ENCODE results near the gene MNDA.

The MNDA gene

DNA sequence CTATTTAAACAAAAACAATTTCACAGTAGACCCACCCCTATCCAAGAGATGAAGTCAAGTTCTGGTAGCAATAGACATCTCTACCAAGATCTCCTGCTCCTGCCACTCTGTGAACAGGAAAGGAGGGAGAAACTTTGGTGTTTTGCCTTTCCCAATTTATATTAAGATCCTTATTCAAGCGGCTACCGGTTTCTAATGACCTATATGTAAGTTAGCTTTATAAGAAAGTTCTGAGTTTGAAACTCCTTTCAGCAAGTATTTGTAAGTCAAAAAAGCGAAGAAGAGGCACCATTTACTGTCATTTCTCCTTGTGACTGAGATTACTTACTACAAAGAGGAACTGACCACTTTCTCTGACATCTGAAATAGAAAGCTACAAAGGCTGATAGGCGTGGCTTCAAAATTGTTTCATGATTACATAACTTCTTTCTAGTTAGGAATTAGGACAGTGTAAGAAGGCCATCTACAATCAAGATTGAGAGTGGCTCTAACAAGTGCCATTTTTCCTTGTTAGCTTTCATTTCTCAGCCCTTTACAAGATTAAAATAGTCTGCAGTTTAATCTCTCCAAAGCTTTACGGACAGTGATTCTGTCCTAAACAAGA is at the start of gene MNDA:
Gene MNDA, plus strand, starts transcription at position 448 of the 604 bp plus-strand sequence. CDS start 10,803 bp downstream, outside the sequence.
- no peaks in the 10 kb centered on the region for H3K36me3 ChIP-seq (ENCODE audit: control insufficient read depth, low read depth, low read length)
- no peak within 1 kb of the TSS for H3K9ac ChIP-seq (ENCODE audit: low read length)
- H3K4me3 ChIP-seq (ENCODE audit: low read length) = no peak within 1 kb of the TSS
- no peak within 1 kb of the TSS for H3K27ac ChIP-seq (ENCODE audit: low read length)
- peaks cover 6% of the 10 kb centered on the region for H3K9me3 ChIP-seq (ENCODE audit: control insufficient read depth, low read depth, low read length)
- H3K4me1 ChIP-seq (ENCODE audit: control insufficient read depth, low read depth, low read length) = no peaks in the 10 kb centered on the region
- no peaks in the 10 kb centered on the region for H3K27me3 ChIP-seq (ENCODE audit: control insufficient read depth, insufficient read depth, low read length)

DNA sequence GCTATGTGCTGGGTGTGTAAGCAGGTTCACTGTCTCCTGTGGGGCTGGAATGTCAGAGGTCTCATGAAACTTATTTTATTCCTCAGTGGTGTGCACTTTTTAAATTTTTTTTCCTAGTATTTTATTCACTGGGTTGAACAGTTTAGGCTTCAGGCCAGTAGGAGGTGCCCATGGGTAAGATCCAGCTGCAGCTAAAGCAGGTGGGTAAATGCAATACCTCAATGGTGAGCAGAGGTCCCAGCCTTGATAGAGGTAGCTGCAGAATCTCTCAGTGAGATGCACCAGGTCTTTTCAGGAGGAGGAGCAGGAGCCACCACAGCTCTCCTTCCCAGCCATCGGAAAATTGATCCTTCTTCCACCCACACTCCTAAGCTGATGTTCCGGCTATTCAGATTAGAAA is 37.5 kb upstream of the MNDA start:
- no peaks in the 10 kb centered on the region for H3K9me3 ChIP-seq (ENCODE audit: control insufficient read depth, low read depth, low read length)
- H3K4me3 ChIP-seq (ENCODE audit: low read length) = no peak overlapping the region
- no peak overlapping the region for H3K27ac ChIP-seq (ENCODE audit: low read length)
- no peaks in the 10 kb centered on the region for H3K27me3 ChIP-seq (ENCODE audit: control insufficient read depth, insufficient read depth, low read length)
- H3K9ac ChIP-seq (ENCODE audit: low read length) = no peak overlapping the region
- H3K4me1 ChIP-seq (ENCODE audit: control insufficient read depth, low read depth, low read length) = no peaks in the 10 kb centered on the region
- no peaks in the 10 kb centered on the region for H3K36me3 ChIP-seq (ENCODE audit: control insufficient read depth, low read depth, low read length)

DNA sequence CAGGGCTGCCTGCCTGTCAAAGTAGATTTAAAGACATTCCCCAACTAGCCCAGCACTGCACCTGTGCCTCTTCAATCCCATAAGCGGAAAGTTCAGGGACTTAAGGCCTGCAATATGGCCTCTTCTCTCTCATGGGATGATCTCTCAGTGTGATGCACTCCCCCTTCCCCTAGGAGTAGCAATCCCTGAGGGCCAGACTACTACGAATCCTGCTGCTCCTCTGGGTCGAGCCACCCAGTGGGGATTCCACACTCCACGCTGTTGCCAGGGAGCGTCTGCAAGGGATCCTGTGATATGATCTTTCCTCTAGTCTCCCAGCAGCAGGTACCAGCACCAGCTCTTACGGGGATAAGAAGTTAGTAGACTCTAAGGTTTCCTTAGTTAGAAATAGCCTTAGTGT is 36.9 kb upstream of the MNDA start:
- H3K9me3 ChIP-seq (ENCODE audit: control insufficient read depth, low read depth, low read length) = no peaks in the 10 kb centered on the region
- no peaks in the 10 kb centered on the region for H3K4me1 ChIP-seq (ENCODE audit: control insufficient read depth, low read depth, low read length)
- no peaks in the 10 kb centered on the region for H3K36me3 ChIP-seq (ENCODE audit: control insufficient read depth, low read depth, low read length)
- H3K9ac ChIP-seq (ENCODE audit: low read length) = no peak overlapping the region
- no peaks in the 10 kb centered on the region for H3K27me3 ChIP-seq (ENCODE audit: control insufficient read depth, insufficient read depth, low read length)
- no peak overlapping the region for H3K4me3 ChIP-seq (ENCODE audit: low read length)
- no peak overlapping the region for H3K27ac ChIP-seq (ENCODE audit: low read length)

DNA sequence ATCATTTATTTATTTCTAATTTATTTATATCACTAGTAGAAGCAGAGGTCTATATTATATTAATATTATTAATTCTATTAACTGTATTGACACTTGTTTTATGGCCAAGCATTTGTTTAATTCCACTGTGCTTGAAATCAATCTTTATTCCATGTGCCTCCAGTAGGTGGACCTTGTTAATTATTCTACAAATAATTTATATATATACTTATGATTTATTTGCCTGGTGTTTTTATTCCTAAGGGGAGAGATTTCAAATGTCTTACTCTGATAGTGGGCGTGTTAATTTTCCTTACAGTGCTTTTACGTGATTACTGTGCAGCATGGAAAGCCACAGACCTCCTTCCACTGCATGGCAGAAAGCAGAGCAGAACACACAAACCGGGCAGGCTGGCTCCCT is 32.6 kb upstream of the MNDA start:
- Histone ChIP-seq H3K27ac (ENCODE audit: low read length) (no peak overlapping the region), H3K9me3 (ENCODE audit: control insufficient read depth, low read depth, low read length) (no peaks in the 10 kb centered on the region), H3K9ac (ENCODE audit: low read length) (no peak overlapping the region), H3K4me3 (ENCODE audit: low read length) (no peak overlapping the region), H3K27me3 (ENCODE audit: control insufficient read depth, insufficient read depth, low read length) (no peaks in the 10 kb centered on the region), H3K4me1 (ENCODE audit: control insufficient read depth, low read depth, low read length) (no peaks in the 10 kb centered on the region), H3K36me3 (ENCODE audit: control insufficient read depth, low read depth, low read length) (no peaks in the 10 kb centered on the region)

DNA sequence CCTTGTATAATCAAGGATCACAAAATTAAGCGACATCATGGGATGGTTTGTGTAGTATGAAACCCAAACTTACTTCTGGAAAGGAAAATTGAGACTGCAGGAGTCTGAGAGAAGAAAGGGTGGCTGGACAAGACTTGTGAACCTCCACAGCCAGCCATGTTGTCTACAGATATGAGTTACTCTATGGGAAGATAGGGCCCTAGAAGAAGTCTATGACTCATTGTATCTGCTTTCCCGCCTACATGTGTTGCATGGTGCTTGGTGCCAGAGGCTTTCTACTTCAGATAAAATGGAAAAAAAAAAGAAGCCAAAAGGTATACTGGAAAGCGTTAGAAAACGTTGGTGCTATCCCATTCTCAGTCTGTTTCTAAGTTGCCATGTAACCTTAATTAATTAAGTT is 31.5 kb upstream of the MNDA start:
- no peaks in the 10 kb centered on the region for H3K9me3 ChIP-seq (ENCODE audit: control insufficient read depth, low read depth, low read length)
- H3K9ac ChIP-seq (ENCODE audit: low read length) = no peak overlapping the region
- H3K36me3 ChIP-seq (ENCODE audit: control insufficient read depth, low read depth, low read length) = no peaks in the 10 kb centered on the region
- H3K27me3 ChIP-seq (ENCODE audit: control insufficient read depth, insufficient read depth, low read length) = no peaks in the 10 kb centered on the region
- H3K4me1 ChIP-seq (ENCODE audit: control insufficient read depth, low read depth, low read length) = no peaks in the 10 kb centered on the region
- no peak overlapping the region for H3K27ac ChIP-seq (ENCODE audit: low read length)
- no peak overlapping the region for H3K4me3 ChIP-seq (ENCODE audit: low read length)

DNA sequence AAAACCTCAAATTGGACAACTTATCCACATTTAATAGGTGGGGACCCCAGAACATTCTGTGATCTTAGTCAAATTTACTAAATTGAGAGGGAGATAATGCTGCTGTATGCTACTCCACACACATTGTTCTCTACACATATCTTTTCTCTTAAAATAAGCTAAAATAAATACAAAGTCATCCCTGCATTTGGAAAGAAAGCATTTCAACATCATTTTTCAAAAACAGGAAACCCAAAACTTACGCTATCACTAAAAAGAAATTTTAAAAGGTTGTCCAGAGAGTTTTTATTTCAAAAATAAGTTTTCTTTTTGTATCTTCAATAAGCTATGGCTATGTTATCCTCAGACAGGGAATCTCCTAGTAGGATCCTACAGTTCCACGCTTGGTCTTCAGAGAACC is 30.6 kb upstream of the MNDA start:
- Histone ChIP-seq H3K4me1 (ENCODE audit: control insufficient read depth, low read depth, low read length) (no peaks in the 10 kb centered on the region), H3K9me3 (ENCODE audit: control insufficient read depth, low read depth, low read length) (no peaks in the 10 kb centered on the region), H3K27me3 (ENCODE audit: control insufficient read depth, insufficient read depth, low read length) (no peaks in the 10 kb centered on the region), H3K9ac (ENCODE audit: low read length) (no peak overlapping the region), H3K27ac (ENCODE audit: low read length) (no peak overlapping the region), H3K4me3 (ENCODE audit: low read length) (no peak overlapping the region), H3K36me3 (ENCODE audit: control insufficient read depth, low read depth, low read length) (no peaks in the 10 kb centered on the region)

DNA sequence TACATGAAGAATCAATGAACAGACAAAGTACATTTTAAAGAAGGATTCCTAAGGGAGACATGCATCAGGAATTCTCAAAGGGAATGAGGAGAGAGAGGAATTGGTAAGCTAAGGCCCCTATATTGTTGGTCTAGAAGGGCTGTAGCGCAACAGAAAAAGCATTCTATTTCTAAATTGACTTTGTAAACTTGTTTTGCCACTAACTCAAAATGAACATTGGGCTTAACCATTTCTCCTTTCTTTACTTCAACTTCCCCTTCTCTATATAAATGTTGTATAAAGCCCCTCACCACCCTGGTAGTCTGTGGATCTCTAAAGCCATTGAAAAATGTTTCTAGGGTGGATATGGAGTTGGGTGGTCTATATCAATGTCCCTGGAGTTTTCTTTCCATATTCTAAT is 29.8 kb upstream of the MNDA start:
- Histone ChIP-seq H3K36me3 (ENCODE audit: control insufficient read depth, low read depth, low read length) (no peaks in the 10 kb centered on the region), H3K27me3 (ENCODE audit: control insufficient read depth, insufficient read depth, low read length) (no peaks in the 10 kb centered on the region), H3K9ac (ENCODE audit: low read length) (no peak overlapping the region), H3K4me3 (ENCODE audit: low read length) (no peak overlapping the region), H3K27ac (ENCODE audit: low read length) (no peak overlapping the region), H3K4me1 (ENCODE audit: control insufficient read depth, low read depth, low read length) (no peaks in the 10 kb centered on the region), H3K9me3 (ENCODE audit: control insufficient read depth, low read depth, low read length) (no peaks in the 10 kb centered on the region)

DNA sequence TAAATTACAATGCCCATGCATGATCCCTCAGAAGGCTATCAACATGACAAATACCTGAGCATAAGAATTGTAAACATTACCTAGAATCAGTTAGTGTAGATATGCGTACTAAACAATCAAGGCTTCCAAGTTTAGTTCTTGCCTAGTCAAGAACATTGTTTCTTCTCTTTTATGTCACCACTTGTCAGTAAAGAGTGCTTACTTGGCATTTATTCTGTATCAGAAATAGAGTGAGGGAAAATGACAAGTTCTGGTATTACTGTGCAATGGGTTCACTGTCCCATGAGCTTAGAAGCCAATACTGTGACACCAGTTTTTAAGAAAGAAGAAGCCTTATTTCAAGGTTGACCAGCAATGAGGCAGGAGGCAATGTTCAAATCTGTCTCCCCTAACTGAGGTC is 27.5 kb upstream of the MNDA start:
- H3K27me3 ChIP-seq (ENCODE audit: control insufficient read depth, insufficient read depth, low read length) = no peaks in the 10 kb centered on the region
- H3K4me1 ChIP-seq (ENCODE audit: control insufficient read depth, low read depth, low read length) = no peaks in the 10 kb centered on the region
- no peaks in the 10 kb centered on the region for H3K36me3 ChIP-seq (ENCODE audit: control insufficient read depth, low read depth, low read length)
- no peaks in the 10 kb centered on the region for H3K9me3 ChIP-seq (ENCODE audit: control insufficient read depth, low read depth, low read length)
- H3K27ac ChIP-seq (ENCODE audit: low read length) = no peak overlapping the region
- H3K4me3 ChIP-seq (ENCODE audit: low read length) = no peak overlapping the region
- H3K9ac ChIP-seq (ENCODE audit: low read length) = no peak overlapping the region

DNA sequence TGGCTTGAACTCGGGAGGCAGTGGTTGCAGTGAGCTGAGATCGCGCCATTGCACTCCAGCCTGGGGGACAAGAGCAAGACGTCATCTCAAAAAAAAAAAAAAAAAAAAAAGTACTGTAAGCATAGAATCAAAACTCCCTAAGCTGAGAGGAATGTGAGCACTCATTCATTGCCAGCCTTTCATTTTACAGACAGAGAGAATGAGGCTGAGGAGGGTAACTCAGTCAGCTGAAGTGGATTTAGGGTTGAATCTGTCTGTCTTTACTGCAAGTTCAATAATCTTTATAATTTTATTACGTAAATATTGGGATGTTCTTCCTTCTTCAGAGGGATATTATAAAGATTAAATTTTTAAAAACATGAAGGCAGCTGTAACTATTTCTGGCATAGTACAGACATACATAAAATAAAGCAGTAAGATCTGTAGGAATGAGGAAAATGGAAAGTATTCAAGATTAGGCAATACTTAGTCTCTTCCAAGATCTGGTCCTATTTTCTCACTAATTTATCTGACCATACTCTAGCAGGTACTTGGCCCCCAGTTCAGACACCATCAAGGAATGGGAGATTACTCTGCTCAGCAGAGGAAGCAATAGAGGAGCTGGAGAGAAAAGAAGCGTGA is 24.1 kb upstream of the MNDA start:
- Histone ChIP-seq H3K27me3 (ENCODE audit: control insufficient read depth, insufficient read depth, low read length) (no peaks in the 10 kb centered on the region), H3K4me1 (ENCODE audit: control insufficient read depth, low read depth, low read length) (no peaks in the 10 kb centered on the region), H3K36me3 (ENCODE audit: control insufficient read depth, low read depth, low read length) (no peaks in the 10 kb centered on the region), H3K4me3 (ENCODE audit: low read length) (no peak overlapping the region), H3K27ac (ENCODE audit: low read length) (no peak overlapping the region), H3K9me3 (ENCODE audit: control insufficient read depth, low read depth, low read length) (no peaks in the 10 kb centered on the region), H3K9ac (ENCODE audit: low read length) (no peak overlapping the region)

DNA sequence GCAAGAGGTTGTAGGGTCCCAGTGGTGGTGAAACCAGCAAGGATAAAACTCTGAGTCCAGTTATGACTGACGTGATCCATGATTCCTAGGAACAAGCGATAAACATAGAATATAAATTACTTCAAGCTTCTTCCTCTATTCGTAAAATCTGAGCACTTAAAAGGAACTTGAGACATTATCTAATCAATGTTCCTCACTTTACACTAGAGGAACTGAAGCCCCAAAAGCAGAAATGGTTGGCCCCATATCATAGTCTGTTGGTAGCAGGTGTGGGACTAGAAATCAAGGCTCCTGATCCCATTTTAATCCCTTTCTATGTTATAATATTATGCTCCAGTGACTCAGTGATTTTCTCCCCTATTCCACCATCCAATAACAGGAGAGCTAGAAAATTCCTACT is 21.9 kb upstream of the MNDA start:
- H3K9ac ChIP-seq (ENCODE audit: low read length) = no peak overlapping the region
- no peaks in the 10 kb centered on the region for H3K4me1 ChIP-seq (ENCODE audit: control insufficient read depth, low read depth, low read length)

DNA sequence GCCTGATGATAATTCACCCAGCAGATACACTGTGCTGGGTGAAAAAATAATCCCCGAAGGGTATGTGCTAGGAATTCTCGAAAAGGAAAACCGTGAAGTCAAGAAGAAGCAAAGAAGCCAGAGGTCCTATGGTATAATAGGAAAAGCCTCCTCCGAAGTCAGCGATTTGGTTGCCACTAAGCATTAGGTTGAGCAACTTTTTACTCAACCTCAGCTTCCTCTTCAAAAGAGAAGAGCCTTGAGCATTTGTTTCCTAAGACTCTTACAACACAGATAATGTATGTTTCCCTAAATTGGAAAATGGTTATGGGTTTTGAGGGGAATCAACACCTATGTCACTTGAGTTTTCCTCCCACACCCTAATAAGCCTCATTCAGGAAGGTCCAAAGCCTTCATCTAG is 21.3 kb upstream of the MNDA start:
- H3K27ac ChIP-seq (ENCODE audit: low read length) = no peak overlapping the region

More for the DNA sequence above, 21.9 kb upstream of the MNDA start:
- Histone ChIP-seq H3K9me3 (ENCODE audit: control insufficient read depth, low read depth, low read length) (no peaks in the 10 kb centered on the region), H3K27me3 (ENCODE audit: control insufficient read depth, insufficient read depth, low read length) (no peaks in the 10 kb centered on the region), H3K27ac (ENCODE audit: low read length) (no peak overlapping the region), H3K4me3 (ENCODE audit: low read length) (no peak overlapping the region), H3K36me3 (ENCODE audit: control insufficient read depth, low read depth, low read length) (no peaks in the 10 kb centered on the region)

DNA sequence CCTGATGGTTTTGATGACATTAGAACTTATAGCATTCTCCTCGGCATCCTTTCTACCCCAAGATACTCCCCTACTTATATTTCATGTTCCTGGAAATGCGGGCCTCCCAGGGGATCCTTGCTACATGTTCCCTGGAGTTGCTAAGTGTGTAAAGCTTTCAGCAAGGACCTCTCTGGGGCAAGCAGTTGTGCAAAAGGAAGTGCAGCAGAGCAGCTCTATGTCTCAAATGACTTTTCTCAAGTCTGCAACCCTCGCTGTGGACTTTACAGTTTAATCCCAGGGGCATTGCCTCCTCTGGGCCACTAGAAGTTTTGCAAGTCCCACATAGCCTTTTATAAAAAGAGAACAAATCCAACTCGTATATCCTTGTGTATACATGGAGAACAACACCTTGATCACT is 20.8 kb upstream of the MNDA start:
- Histone ChIP-seq H3K4me3 (ENCODE audit: low read length) (no peak overlapping the region), H3K27ac (ENCODE audit: low read length) (no peak overlapping the region), H3K9ac (ENCODE audit: low read length) (no peak overlapping the region), H3K9me3 (ENCODE audit: control insufficient read depth, low read depth, low read length) (no peaks in the 10 kb centered on the region), H3K27me3 (ENCODE audit: control insufficient read depth, insufficient read depth, low read length) (no peaks in the 10 kb centered on the region), H3K4me1 (ENCODE audit: control insufficient read depth, low read depth, low read length) (no peaks in the 10 kb centered on the region), H3K36me3 (ENCODE audit: control insufficient read depth, low read depth, low read length) (no peaks in the 10 kb centered on the region)

More for the DNA sequence above, 21.3 kb upstream of the MNDA start:
- Histone ChIP-seq H3K4me3 (ENCODE audit: low read length) (no peak overlapping the region), H3K4me1 (ENCODE audit: control insufficient read depth, low read depth, low read length) (no peaks in the 10 kb centered on the region), H3K36me3 (ENCODE audit: control insufficient read depth, low read depth, low read length) (no peaks in the 10 kb centered on the region), H3K27me3 (ENCODE audit: control insufficient read depth, insufficient read depth, low read length) (no peaks in the 10 kb centered on the region), H3K9me3 (ENCODE audit: control insufficient read depth, low read depth, low read length) (no peaks in the 10 kb centered on the region), H3K9ac (ENCODE audit: low read length) (no peak overlapping the region)
